Measurements from ENCODE around the gene TMEM132E.

DNA sequence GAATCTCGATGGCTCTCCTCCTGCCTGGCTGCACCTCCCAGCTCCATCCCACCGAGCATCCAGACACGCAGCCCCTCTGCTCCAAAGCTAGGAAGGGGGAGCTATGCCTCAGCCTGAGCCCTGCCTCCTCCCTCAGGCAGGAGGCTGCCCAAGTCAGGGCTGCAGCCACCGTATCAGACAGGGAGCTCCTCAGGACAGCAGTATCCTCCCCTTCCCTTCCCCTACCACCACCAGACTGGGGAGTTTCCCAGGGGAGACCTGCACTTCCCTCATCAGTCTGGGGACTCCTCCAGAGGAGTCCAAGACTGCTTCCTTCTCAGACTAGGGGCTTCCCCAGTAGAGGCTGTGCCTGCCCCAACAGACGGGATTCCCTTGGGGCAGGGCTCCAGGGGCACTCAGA is 17.5 kb downstream of the TMEM132E start:
- TF ChIP-seq, protein P1, sequence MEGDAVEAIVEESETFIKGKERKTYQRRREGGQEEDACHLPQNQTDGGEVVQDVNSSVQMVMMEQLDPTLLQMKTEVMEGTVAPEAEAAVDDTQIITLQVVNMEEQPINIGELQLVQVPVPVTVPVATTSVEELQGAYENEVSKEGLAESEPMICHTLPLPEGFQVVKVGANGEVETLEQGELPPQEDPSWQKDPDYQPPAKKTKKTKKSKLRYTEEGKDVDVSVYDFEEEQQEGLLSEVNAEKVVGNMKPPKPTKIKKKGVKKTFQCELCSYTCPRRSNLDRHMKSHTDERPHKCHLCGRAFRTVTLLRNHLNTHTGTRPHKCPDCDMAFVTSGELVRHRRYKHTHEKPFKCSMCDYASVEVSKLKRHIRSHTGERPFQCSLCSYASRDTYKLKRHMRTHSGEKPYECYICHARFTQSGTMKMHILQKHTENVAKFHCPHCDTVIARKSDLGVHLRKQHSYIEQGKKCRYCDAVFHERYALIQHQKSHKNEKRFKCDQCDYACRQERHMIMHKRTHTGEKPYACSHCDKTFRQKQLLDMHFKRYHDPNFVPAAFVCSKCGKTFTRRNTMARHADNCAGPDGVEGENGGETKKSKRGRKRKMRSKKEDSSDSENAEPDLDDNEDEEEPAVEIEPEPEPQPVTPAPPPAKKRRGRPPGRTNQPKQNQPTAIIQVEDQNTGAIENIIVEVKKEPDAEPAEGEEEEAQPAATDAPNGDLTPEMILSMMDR (conservative IDR thresholded peaks at IDR 0.05; ENCODE audit: low read depth, low read length) = no peak
- TF ChIP-seq EZH2 (IDR thresholded peaks at IDR 0.05; ENCODE audit: borderline replicate concordance, low read depth, low read length, poor library complexity, severe bottlenecking) = no peak
